ENCODE results near the gene SPOPL.

DNA sequence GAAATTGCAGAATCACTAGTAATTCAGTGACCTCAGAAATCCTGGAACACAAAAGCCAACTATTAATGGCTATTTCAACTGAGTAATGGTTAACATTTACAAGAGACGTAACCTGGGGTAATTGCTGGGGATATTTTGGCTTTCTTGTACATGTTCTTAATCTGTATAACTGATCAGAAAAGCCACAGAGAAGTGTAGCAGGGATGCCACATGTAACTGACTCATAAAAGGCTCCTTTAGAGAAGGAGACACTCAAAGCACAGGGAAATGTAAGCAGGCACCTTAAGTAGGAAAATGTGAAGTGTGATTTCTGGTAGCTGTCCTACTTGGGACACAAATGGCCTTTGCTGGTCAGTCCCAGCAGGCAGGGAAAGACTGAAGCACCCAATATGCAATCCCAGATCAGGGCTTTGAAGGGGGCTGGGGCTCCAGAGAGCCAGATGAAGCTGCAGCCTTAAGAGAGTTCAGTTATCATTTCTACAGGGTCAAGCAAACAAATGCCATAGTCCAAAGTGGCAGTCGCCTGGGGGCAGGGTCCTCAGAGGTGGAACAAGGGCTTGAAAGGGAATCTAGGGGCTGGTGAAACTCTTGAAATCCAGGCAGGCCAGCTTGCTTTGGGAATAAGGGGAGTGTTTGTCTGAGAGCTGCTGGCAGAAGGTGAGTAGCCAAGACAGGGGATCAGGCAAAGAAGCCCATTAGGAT is 7.2 kb upstream of the SPOPL start:
- TF ChIP-seq, protein P1, sequence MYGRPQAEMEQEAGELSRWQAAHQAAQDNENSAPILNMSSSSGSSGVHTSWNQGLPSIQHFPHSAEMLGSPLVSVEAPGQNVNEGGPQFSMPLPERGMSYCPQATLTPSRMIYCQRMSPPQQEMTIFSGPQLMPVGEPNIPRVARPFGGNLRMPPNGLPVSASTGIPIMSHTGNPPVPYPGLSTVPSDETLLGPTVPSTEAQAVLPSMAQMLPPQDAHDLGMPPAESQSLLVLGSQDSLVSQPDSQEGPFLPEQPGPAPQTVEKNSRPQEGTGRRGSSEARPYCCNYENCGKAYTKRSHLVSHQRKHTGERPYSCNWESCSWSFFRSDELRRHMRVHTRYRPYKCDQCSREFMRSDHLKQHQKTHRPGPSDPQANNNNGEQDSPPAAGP (tag by site-specific recombination; IDR thresholded peaks at IDR 0.05): no peak
- TF ChIP-seq KLF1 (tag by site-specific recombination; IDR thresholded peaks at IDR 0.05) (no peak), HOXA7 (CRISPR knock-in tag; IDR thresholded peaks at IDR 0.05; ENCODE audit: borderline replicate concordance) (no peak), ZNF658 (tag by site-specific recombination; IDR thresholded peaks at IDR 0.05) (no peak), ZNF292 (tag by site-specific recombination; IDR thresholded peaks at IDR 0.05; ENCODE audit: borderline replicate concordance, low read depth) (no peak), ZIC2 (tag by site-specific recombination; IDR thresholded peaks at IDR 0.05) (no peak), ZNF777 (tag by site-specific recombination; IDR thresholded peaks at IDR 0.05; ENCODE audit: borderline replicate concordance) (no peak), ZFP3 (tag by site-specific recombination; IDR thresholded peaks at IDR 0.05; ENCODE audit: low read depth) (no peak), ZNF664 (tag by site-specific recombination; IDR thresholded peaks at IDR 0.05) (no peak), ZNF155 (tag by site-specific recombination; IDR thresholded peaks at IDR 0.05) (no peak)
- TF ChIP-seq, protein P2, sequence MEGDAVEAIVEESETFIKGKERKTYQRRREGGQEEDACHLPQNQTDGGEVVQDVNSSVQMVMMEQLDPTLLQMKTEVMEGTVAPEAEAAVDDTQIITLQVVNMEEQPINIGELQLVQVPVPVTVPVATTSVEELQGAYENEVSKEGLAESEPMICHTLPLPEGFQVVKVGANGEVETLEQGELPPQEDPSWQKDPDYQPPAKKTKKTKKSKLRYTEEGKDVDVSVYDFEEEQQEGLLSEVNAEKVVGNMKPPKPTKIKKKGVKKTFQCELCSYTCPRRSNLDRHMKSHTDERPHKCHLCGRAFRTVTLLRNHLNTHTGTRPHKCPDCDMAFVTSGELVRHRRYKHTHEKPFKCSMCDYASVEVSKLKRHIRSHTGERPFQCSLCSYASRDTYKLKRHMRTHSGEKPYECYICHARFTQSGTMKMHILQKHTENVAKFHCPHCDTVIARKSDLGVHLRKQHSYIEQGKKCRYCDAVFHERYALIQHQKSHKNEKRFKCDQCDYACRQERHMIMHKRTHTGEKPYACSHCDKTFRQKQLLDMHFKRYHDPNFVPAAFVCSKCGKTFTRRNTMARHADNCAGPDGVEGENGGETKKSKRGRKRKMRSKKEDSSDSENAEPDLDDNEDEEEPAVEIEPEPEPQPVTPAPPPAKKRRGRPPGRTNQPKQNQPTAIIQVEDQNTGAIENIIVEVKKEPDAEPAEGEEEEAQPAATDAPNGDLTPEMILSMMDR (tag by site-specific recombination; IDR thresholded peaks at IDR 0.05): no peak
- TF ChIP-seq, protein P3, sequence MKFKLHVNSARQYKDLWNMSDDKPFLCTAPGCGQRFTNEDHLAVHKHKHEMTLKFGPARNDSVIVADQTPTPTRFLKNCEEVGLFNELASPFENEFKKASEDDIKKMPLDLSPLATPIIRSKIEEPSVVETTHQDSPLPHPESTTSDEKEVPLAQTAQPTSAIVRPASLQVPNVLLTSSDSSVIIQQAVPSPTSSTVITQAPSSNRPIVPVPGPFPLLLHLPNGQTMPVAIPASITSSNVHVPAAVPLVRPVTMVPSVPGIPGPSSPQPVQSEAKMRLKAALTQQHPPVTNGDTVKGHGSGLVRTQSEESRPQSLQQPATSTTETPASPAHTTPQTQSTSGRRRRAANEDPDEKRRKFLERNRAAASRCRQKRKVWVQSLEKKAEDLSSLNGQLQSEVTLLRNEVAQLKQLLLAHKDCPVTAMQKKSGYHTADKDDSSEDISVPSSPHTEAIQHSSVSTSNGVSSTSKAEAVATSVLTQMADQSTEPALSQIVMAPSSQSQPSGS (tag by site-specific recombination; IDR thresholded peaks at IDR 0.05; ENCODE audit: low read depth): no peak
